Stomach smooth muscle (tissue), 2 donors: ENCODE measurements around the gene TCHH.
"Not testable (repeated sequence)": the region's sequence is repeated elsewhere in the genome, so short reads cannot be mapped to it uniquely, and the experiment has no call there.

Experiments
- H3K27ac ChIP-seq: one replicate; pipeline ENCODE4 v1.7.0; 2013; ENCODE audit warnings: mild to moderate bottlenecking, low read length, inconsistent platforms
- H3K27me3 ChIP-seq, 2 donors: one replicate each; pipeline ENCODE4 v1.7.0; 2013; ENCODE audit warnings: low read length in 2 of 2; ENCODE audit not compliant: insufficient read depth in 2 of 2, control insufficient read depth in 1 of 2
- H3K36me3 ChIP-seq, 2 donors: one replicate each; pipeline ENCODE4 v1.7.0; 2013; ENCODE audit warnings: low read length in 2 of 2; ENCODE audit not compliant: control insufficient read depth in 2 of 2, insufficient read depth in 2 of 2
- H3K4me1 ChIP-seq: one replicate; pipeline ENCODE4 v1.7.0; 2013; ENCODE audit warnings: low read length; ENCODE audit not compliant: control insufficient read depth, insufficient read depth
- H3K4me3 ChIP-seq, 2 donors: one replicate each; pipeline ENCODE4 v1.7.0; 2013; ENCODE audit warnings: low read length in 2 of 2
- H3K9ac ChIP-seq, 2 donors: one replicate each; pipeline ENCODE4 v1.7.0; 2013; ENCODE audit warnings: low read length in 2 of 2, mild to moderate bottlenecking in 1 of 2
- H3K9me3 ChIP-seq, 2 donors: one replicate each; pipeline ENCODE4 v1.7.0; 2013; ENCODE audit warnings: low read length in 2 of 2; ENCODE audit not compliant: control insufficient read depth in 2 of 2
- donor health status: healthy.
- donor health status: Pancreatic carcinoma.

Gene TCHH

GRCh38 chr1:152145769-152146168 is 30.5 kb upstream of the TCHH start:
- H3K27me3 ChIP-seq, result no peaks in the 10 kb centered on the region
- H3K36me3 ChIP-seq, result no peaks in the 10 kb centered on the region
- H3K4me3 ChIP-seq, result no peak overlapping the region
- H3K4me1 ChIP-seq, result no peaks in the 10 kb centered on the region
- no peak overlapping the region for H3K9ac ChIP-seq
- peaks cover 6 to 7% of the 10 kb centered on the region in 2 donors for H3K9me3 ChIP-seq
- no peak overlapping the region for H3K27ac ChIP-seq

- H3K9me3 ChIP-seq, H3K9ac ChIP-seq, H3K4me1 ChIP-seq, H3K27ac ChIP-seq, H3K4me3 ChIP-seq, H3K27me3 ChIP-seq, H3K36me3 ChIP-seq: not testable (repeated sequence)
Observed at GRCh38 chr1:152144674-152145183, 29.5 kb upstream of the TCHH start.

GRCh38 chr1:152143150-152143887 is 28.1 kb upstream of the TCHH start:
- H3K36me3 ChIP-seq, result no peaks in the 10 kb centered on the region
- no peaks in the 10 kb centered on the region for H3K27me3 ChIP-seq
- H3K4me3 ChIP-seq, result no peak overlapping the region
- no peak overlapping the region for H3K27ac ChIP-seq
- no peak overlapping the region for H3K9ac ChIP-seq
- peaks cover 3 to 7% of the 10 kb centered on the region in 2 donors for H3K9me3 ChIP-seq
- H3K4me1 ChIP-seq, result no peaks in the 10 kb centered on the region

GRCh38 chr1:152141971-152142584 is 26.8 kb upstream of the TCHH start:
- H3K36me3 ChIP-seq, result no peaks in the 10 kb centered on the region
- H3K4me1 ChIP-seq, result no peaks in the 10 kb centered on the region
- H3K27me3 ChIP-seq, result no peaks in the 10 kb centered on the region
- H3K4me3 ChIP-seq, result no peak overlapping the region
- no peak overlapping the region for H3K27ac ChIP-seq
- H3K9ac ChIP-seq, result no peak overlapping the region
- no peaks in the 10 kb centered on the region for H3K9me3 ChIP-seq

GRCh38 chr1:152137215-152137614 is 22.0 kb upstream of the TCHH start:
- Histone ChIP-seq H3K4me1 (no peaks in the 10 kb centered on the region), H3K9ac (no peak overlapping the region), H3K27me3 (no peaks in the 10 kb centered on the region), H3K9me3 (peaks cover 0 to 3% of the 10 kb centered on the region in 2 donors), H3K36me3 (no peaks in the 10 kb centered on the region), H3K27ac (no peak overlapping the region), H3K4me3 (no peak overlapping the region)

GRCh38 chr1:152130186-152130585 is 14.9 kb upstream of the TCHH start:
- Histone ChIP-seq H3K4me3 (no peak overlapping the region), H3K4me1 (no peaks in the 10 kb centered on the region), H3K36me3 (no peaks in the 10 kb centered on the region), H3K27ac (no peak overlapping the region), H3K27me3 (peaks cover 0 to 2% of the 10 kb centered on the region in 2 donors), H3K9me3 (peaks cover 0 to 6% of the 10 kb centered on the region in 2 donors), H3K9ac (no peak overlapping the region)

- no peak overlapping the region for H3K4me3 ChIP-seq
- peaks cover 0 to 6% of the 10 kb centered on the region in 2 donors for H3K9me3 ChIP-seq
- peaks cover 0 to 5% of the 10 kb centered on the region in 2 donors for H3K27me3 ChIP-seq
Observed at GRCh38 chr1:152127673-152128072, 12.4 kb upstream of the TCHH start.

GRCh38 chr1:152125834-152126443 is 10.7 kb upstream of the TCHH start:
- Histone ChIP-seq H3K27ac (no peak overlapping the region), H3K9ac (no peak overlapping the region), H3K36me3 (no peaks in the 10 kb centered on the region), H3K4me3 (no peak overlapping the region), H3K4me1 (no peaks in the 10 kb centered on the region), H3K27me3 (peaks cover 0 to 6% of the 10 kb centered on the region in 2 donors), H3K9me3 (no peaks in the 10 kb centered on the region)

More at GRCh38 chr1:152127673-152128072, 12.4 kb upstream of the TCHH start:
- Histone ChIP-seq H3K27ac (no peak overlapping the region), H3K36me3 (no peaks in the 10 kb centered on the region), H3K4me1 (no peaks in the 10 kb centered on the region), H3K9ac (no peak overlapping the region)

GRCh38 chr1:152118915-152119314 is 3.7 kb upstream of the TCHH start:
- Histone ChIP-seq H3K27ac (no peak overlapping the region), H3K36me3 (no peaks in the 10 kb centered on the region), H3K4me3 (no peak overlapping the region), H3K9me3 (no peaks in the 10 kb centered on the region), H3K4me1 (no peaks in the 10 kb centered on the region), H3K27me3 (peaks cover 26 to 31% of the 10 kb centered on the region in 2 donors), H3K9ac (no peak overlapping the region)

- peaks cover 36% of the 10 kb centered on the region for H3K4me1 ChIP-seq
- H3K9ac ChIP-seq, result no peak overlapping the region
- no peak overlapping the region for H3K27ac ChIP-seq
- no peak overlapping the region for H3K4me3 ChIP-seq
- H3K9me3 ChIP-seq, result peaks cover 0 to 10% of the 10 kb centered on the region in 2 donors
- no peaks in the 10 kb centered on the region for H3K36me3 ChIP-seq
- H3K27me3 ChIP-seq, result peaks cover 71 to 81% of the 10 kb centered on the region in 2 donors
Observed at GRCh38 chr1:152112885-152113432, 2.3 kb downstream of the TCHH start.
